Airway epithelial cell (primary cell): ENCODE measurements around the gene TEX38. TPM values are rescaled to one million over a fixed set of nuclear protein-coding genes. Genes with fewer than 3 reads are reported as not detected.

Source experiments
- total RNA-seq: library from RNA; depleted of rRNA; stranded (reverse); fragments of >200 nt; gene quantifications from 2 replicates; pipeline ENCODE4 v1.2.3, GENCODE V29; 2015

TEX38 gene
- not detected in 2 replicates for total RNA-seq

DNA sequence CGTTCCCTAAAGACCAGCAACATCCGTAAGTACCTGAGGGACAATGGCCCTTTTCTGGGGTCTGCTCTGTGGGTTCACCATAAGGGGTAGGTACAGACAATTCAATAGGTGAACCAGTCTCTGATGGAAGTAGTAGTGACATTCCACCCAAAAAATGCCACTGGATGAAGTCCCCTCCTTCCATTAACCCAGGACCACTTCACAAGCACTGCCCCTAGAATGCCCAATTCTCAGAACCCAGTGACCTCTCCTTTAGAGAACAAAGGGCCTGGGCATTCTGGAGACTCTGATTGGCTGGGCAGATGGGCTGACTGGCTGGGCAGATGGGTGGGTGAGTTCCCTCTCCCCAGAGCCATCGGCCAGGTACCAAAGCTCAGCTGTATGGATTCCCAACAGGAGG lies at the start of gene TEX38:
Gene TEX38, plus strand, starts transcription at position 301 of the 400 bp plus-strand sequence. Its CDS starts 81 bp downstream, at position 382.

DNA sequence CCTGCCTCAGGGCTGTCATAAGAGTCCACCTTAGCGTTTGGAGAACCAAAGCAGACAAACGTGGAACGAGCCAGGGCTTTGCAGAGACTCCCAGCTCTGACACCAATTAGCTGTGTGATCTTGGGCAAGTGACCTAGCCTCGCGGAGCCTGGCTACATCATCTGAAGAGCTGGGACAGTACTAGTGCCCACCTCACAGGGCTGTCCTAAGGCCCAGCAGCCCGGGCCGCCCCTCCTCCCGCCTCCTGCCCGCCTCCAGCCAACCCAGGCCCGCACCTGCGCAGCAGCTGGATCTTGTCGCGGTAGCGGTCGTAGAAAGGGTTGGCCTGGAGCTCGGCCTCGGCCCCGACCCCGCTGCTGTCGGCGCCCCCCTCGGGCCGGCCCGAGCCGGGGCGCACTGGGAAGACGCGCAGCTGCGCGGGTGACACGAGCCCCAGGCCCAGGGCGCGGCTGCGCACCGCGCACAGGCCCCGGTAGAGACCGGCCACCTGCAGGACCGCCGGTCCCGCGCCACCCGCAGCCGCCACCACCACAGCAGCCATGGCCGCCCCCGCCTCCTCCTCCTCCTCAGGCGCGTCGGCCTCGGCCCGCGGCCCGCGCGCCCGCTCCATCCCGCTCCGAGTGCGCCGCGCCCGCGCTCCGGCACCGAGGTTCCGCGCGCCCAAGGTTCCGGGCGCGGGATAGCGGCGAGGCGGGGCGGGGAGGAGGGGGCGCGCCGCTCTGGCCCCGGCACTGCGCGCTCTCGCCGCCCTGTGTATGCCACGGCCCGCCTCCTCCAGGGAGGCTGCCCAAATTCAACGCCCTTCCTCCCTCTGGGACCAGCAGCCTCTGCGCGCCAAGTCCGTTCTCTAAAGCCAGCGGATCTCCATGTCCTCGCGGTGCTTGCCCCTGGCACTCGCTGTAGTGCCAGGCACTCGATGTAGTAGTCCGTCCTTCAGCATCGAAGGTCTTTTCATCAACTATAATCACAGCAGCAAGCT lies 3.6 kb upstream of the TEX38 start, which contains the start of gene ATPAF1:
Gene ATPAF1, minus strand, starts transcription at position 583 of the 979 bp plus-strand sequence. Its CDS starts 42 bp downstream, at position 541.

DNA sequence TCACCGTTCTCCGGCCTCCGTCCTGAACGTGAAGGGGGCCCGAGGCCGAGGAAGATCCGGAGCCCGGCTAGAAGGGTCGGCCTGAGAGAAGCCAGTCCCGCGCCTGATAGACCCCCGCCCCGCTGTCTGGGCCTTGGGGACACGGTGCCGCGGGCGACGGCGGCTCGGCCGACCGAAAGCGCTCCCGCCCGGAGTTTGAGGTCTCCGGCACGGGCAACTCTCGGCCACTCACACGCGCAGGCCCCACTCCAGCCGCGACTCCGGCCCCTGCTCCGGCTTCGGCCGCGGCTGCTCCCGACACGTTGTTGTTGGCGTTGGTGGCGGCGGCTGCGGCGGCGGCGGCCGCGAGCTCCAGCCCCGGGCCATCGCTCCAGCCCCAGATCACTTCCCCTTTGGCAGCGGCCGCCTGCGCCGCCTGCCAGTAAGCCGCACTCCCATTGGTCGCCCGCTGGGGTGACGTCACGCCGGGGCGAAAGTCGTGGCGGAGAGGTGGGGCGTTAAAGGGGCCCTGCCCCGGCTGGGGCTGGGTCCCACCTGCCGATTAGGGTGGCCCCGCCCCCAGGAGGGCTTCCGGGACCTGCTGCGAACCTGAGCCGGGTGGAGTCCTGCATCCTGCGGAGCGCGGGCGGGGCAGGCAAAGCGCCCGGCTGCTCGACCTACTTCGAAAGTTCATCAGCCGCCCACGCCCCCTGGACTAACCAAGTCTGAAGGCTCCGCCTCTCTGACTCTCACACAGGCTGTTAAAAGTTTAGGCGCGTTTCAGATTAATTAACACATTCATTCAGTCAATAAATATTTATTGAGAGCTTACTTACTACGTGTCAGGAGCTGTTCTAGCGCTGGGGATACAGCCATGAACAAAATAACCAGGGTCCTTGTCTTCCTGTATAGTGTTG lies 47.3 kb downstream of the TEX38 start, which contains the start of gene EFCAB14:
Gene EFCAB14, minus strand, starts transcription at position 388 of the 896 bp plus-strand sequence. CDS start 1,027 bp downstream, outside the sequence.

Other genes starting within 250 kb of the TEX38 start
- not detected in 2 replicates for gene DMBX1, start 182.0 kb upstream of the TEX38 start, total RNA-seq
- gene KNCN, start 120.2 kb upstream of the TEX38 start, total RNA-seq: not detected in 2 replicates
- 20.6 and 23.6 TPM in 2 replicates for gene MKNK1, start 67.6 kb upstream of the TEX38 start, total RNA-seq
- 8.9 and 11.5 TPM in 2 replicates for gene MOB3C, start 55.0 kb upstream of the TEX38 start, total RNA-seq
- 36.5 and 48.3 TPM in 2 replicates for gene ATPAF1, start 3.5 kb upstream of the TEX38 start, total RNA-seq
- 45.2 and 62.9 TPM in 2 replicates for gene EFCAB14, start 47.3 kb downstream of the TEX38 start, total RNA-seq
- gene CYP4B1, start 127.2 kb downstream of the TEX38 start, total RNA-seq: 3.3 and 10.6 TPM in 2 replicates